Adipocyte (in vitro differentiated cells): ENCODE data around the gene BIRC3.
"Not testable (repeated sequence)": the region's sequence is repeated elsewhere in the genome, so short reads cannot be mapped to it uniquely, and the experiment has no call there.

ENCODE experiments used
- DNase-seq: peaks from one replicate; pipeline ENCODE4 v3.0.0-alpha.2; 2015; ENCODE audit warnings: low read depth
- H3K27me3 ChIP-seq: replicated peaks from 2 replicates; pipeline ENCODE4 v1.7.0; 2013; ENCODE audit warnings: mild to moderate bottlenecking, low read length, moderate library complexity; ENCODE audit not compliant: control insufficient read depth, insufficient read depth
- H3K36me3 ChIP-seq: 2 replicates; pipeline ENCODE4 v1.7.0; 2013; ENCODE audit warnings: low read length, mild to moderate bottlenecking, moderate library complexity; ENCODE audit not compliant: control insufficient read depth, insufficient read depth, severe bottlenecking
- H3K4me1 ChIP-seq: 2 replicates; pipeline ENCODE4 v1.7.0; 2013; ENCODE audit warnings: mild to moderate bottlenecking, low read length, moderate library complexity; ENCODE audit not compliant: control insufficient read depth, insufficient read depth
- H3K4me3 ChIP-seq: 2 replicates; pipeline ENCODE4 v1.7.0; 2013; ENCODE audit warnings: mild to moderate bottlenecking, low read length, moderate library complexity
- H3K9ac ChIP-seq: 2 replicates; pipeline ENCODE4 v1.7.0; 2013; ENCODE audit warnings: mild to moderate bottlenecking, low read length, moderate library complexity
- H3K9me3 ChIP-seq: 2 replicates; pipeline ENCODE4 v1.7.0; 2013; ENCODE audit warnings: mild to moderate bottlenecking, low read length, moderate library complexity; ENCODE audit not compliant: control insufficient read depth

BIRC3 gene

GRCh38 chr11:102296757-102297156 lies 20.5 kb upstream of the BIRC3 start:
- H3K36me3 ChIP-seq, H3K27me3 ChIP-seq, H3K4me1 ChIP-seq, H3K9ac ChIP-seq, DNase-seq, H3K4me3 ChIP-seq, H3K9me3 ChIP-seq: not testable (repeated sequence)

DNA sequence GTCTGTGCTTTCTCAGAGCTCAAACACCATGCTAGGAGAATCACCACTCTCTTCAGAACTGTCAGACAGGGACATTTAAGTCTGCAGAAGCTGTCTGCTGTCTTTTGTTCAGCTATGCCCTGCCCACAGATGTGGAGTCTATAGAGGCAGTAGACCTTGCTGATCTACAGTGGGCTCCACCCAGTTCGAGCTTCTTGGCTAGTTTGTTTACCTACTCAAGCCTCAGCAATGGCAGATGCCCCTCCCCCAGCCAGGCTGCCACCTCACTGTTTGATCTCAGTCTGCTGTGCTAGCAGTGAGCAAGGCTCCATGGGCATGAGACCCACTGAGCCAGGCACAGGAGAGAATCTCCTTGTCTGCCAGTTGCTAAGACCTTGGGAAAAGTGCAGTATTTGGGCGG lies 16.4 kb upstream of the BIRC3 start:
- not testable (repeated sequence) for H3K4me1 ChIP-seq, H3K9ac ChIP-seq, H3K9me3 ChIP-seq, H3K27me3 ChIP-seq, DNase-seq, H3K4me3 ChIP-seq, H3K36me3 ChIP-seq

GRCh38 chr11:102302241-102302640 lies 15.0 kb upstream of the BIRC3 start:
- Histone ChIP-seq H3K27me3 (no peaks in the 10 kb centered on the region), H3K36me3 (no peaks in the 10 kb centered on the region), H3K4me3 (no peak overlapping the region), H3K4me1 (no peaks in the 10 kb centered on the region), H3K9me3 (no peaks in the 10 kb centered on the region), H3K9ac (no peak overlapping the region)
- no peak for DNase-seq

- Histone ChIP-seq H3K27me3 (no peaks in the 10 kb centered on the region), H3K36me3 (no peaks in the 10 kb centered on the region), H3K9ac (no peak overlapping the region), H3K4me3 (no peak overlapping the region), H3K4me1 (no peaks in the 10 kb centered on the region), H3K9me3 (no peaks in the 10 kb centered on the region)
- DNase-seq: no peak
These were observed 12.6 kb upstream of the BIRC3 start for GRCh38 chr11:102304686-102305085.

DNA sequence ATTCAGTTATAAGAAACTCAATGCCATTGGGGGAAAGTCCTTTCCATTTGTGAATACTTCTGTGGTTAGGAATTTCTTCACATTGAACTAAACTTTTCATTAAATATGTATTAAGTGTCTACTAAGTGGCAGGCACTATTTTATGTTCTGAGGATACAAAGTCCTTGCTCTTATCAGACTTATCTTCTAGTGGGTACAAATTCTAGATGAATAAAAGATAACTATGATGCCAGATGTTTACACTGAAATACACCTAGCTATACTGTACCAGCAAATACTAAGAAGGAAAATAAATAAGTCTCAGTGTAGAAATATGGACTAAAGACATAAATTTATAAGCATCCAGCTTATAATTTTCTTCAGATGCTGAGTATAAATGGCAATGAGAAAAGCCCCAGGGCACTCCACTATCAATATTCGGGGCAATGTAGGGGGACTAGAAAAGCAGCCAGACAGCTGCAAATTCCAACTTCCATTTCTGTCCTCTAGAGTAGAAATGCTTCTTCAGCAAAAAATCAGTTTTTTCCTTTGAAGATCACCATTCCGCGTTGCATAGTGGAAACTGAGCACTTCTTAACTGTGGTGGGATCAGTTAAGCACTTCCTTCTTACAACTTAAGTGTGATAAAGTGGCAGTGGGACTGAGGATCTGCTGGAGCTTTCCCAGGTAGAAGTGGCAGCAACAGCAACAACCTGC lies 11.8 kb upstream of the BIRC3 start:
- Histone ChIP-seq H3K27me3 (no peaks in the 10 kb centered on the region), H3K4me3 (no peak overlapping the region), H3K36me3 (no peaks in the 10 kb centered on the region), H3K9me3 (no peaks in the 10 kb centered on the region), H3K9ac (no peak overlapping the region), H3K4me1 (no peaks in the 10 kb centered on the region)
- no peak for DNase-seq

GRCh38 chr11:102306048-102306597 lies 11.2 kb upstream of the BIRC3 start:
- DNase-seq: no peak
- H3K9ac ChIP-seq: no peak overlapping the region
- no peaks in the 10 kb centered on the region for H3K9me3 ChIP-seq
- H3K27me3 ChIP-seq: no peaks in the 10 kb centered on the region
- no peaks in the 10 kb centered on the region for H3K36me3 ChIP-seq
- no peaks in the 10 kb centered on the region for H3K4me1 ChIP-seq
- no peak overlapping the region for H3K4me3 ChIP-seq

DNA sequence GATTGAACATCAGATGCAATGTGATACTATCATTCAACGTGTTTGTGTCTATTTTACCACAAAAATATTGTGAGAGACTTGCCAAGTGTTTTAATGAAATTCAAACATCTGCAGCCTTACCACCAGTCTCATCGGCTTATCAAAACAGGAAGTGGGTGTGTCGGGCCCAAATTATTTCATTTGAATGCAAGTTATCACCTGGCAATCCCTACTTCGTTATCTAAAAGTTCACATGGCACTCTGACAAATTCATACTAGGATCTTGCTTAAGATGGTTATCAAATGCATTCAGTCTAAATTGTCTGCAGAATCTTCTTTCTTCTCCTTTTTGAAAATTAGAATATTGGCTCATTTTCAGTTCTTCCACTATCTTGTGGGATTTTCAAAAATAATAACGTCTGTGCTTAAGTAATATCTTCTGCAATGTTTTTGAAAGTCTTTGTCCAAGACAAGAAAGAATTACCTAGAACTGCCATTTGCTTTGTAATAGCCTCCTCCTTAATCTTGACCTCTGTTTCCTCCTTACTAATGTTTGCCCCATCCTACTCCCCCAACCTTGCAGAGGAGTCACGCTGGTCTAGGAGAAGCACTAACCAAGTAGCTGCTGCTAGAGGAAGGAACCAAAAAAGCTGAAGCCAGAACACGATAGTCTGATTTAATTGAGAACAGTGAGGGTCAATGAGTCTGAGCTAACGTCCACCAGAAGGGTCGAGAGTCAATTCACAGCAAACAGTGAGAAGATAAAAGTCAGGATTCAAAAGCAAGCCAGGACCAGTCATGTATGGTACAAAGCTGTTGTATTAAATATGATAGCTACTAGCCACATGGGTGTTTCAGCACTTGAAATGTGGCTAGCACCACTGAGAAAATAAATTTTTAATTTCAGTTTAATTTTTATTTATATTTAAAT lies 10.2 kb upstream of the BIRC3 start:
- Histone ChIP-seq H3K4me1 (no peaks in the 10 kb centered on the region), H3K4me3 (no peak overlapping the region), H3K9me3 (no peaks in the 10 kb centered on the region), H3K27me3 (no peaks in the 10 kb centered on the region), H3K9ac (no peak overlapping the region), H3K36me3 (no peaks in the 10 kb centered on the region)
- no peak for DNase-seq

GRCh38 chr11:102307727-102308038 lies 9.6 kb upstream of the BIRC3 start:
- Histone ChIP-seq H3K9me3 (no peaks in the 10 kb centered on the region), H3K9ac (no peak overlapping the region), H3K4me1 (peaks cover 5% of the 10 kb centered on the region), H3K36me3 (no peaks in the 10 kb centered on the region), H3K4me3 (no peak overlapping the region), H3K27me3 (no peaks in the 10 kb centered on the region)
- DNase-seq: no peak

DNA sequence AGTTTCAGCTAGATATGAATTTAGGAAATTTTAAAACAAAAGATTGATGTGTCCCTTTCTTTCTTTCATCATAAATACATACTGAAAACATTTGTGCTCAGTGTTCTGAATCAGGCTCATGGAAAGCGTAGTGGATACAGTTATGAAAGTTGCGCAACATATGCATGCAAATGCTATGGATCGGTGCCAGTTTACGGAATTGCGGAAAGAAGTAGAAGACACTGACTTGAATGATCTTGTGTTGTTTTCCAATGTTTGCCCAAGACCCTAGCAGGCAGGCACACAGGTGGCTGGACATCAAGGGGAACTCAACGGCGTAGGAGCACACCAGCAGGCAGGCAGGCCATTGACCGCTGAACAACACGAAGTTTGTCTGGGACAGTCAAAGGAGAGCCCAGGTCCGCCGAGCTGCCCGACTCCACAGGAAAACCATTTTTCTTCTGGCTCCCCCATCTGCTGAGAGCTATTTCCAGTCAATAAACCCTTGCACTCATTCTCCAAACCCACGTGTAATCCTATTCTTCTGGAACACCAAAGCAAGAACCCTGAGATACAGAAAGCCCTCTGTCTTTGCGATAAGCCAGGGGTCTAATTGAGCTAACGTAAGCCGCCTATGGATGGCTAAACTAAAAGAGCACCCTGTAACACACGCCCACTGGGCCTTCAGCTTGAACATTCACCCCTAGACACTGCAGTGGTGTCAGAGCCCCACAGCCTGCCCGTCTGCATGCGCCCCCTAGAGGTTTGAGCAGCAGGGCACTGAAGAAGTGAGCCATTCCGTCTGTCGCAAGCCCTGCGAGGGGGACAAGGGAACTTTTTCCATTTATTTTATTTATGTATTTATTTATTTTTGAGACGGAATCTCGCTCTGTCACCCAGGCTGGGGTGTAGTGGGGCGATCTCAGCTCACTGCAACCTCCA lies 7.4 kb upstream of the BIRC3 start:
- Histone ChIP-seq H3K36me3 (no peaks in the 10 kb centered on the region), H3K4me3 (no peak overlapping the region), H3K27me3 (no peaks in the 10 kb centered on the region), H3K4me1 (peaks cover 16% of the 10 kb centered on the region), H3K9ac (no peak overlapping the region), H3K9me3 (no peaks in the 10 kb centered on the region)
- DNase-seq: peak; percentile 53

GRCh38 chr11:102312667-102313066 lies 4.6 kb upstream of the BIRC3 start:
- peak overlapping the region; percentile 73 for H3K9ac ChIP-seq
- no peaks in the 10 kb centered on the region for H3K36me3 ChIP-seq
- H3K27me3 ChIP-seq: no peaks in the 10 kb centered on the region
- H3K4me1 ChIP-seq: peaks cover 17% of the 10 kb centered on the region
- H3K9me3 ChIP-seq: no peaks in the 10 kb centered on the region
- peak; percentile 75 for DNase-seq
- H3K4me3 ChIP-seq: peak overlapping the region; percentile 75
